GM23338 (cell line): ENCODE measurements around the gene GOLT1B. TPM values are rescaled to one million over a fixed set of nuclear protein-coding genes. Genes with fewer than 3 reads are reported as not detected.

ENCODE experiments used
- ATAC-seq: fragments of 200-7000 bp; cut with Tn5 transposase; 3 replicates; pipeline ENCODE4 v1.9.1; 2020
- DNase-seq: peaks from one replicate; pipeline ENCODE4 v3.0.0-alpha.2; 2015; ENCODE audit warnings: low spot score
- H2AFZ ChIP-seq: fragments of 200-600 bp; sonication (generic); 2 replicates; pipeline ENCODE4 v1.8.0; 2016; ENCODE audit warnings: antibody characterized with exemption, mild to moderate bottlenecking, moderate library complexity
- H3F3A ChIP-seq: fragments of 200-600 bp; sonication (generic); replicated peaks from 2 replicates; pipeline ENCODE4 v1.8.0; 2017; ENCODE audit warnings: antibody characterized with exemption, mixed run types, low read depth
- H3K27ac ChIP-seq: fragments of 200-600 bp; sonication (generic); 2 replicates; pipeline ENCODE4 v1.6.1; 2016; ENCODE audit warnings: low read depth
- H3K27me3 ChIP-seq: fragments of 200-600 bp; sonication (generic); 2 replicates; pipeline ENCODE4 v1.8.0; 2016; ENCODE audit warnings: mild to moderate bottlenecking, mixed run types, moderate library complexity; ENCODE audit not compliant: insufficient read depth
- H3K36me3 ChIP-seq: fragments of 200-600 bp; sonication (generic); 2 replicates; pipeline ENCODE4 v1.8.0; 2016; ENCODE audit warnings: mild to moderate bottlenecking; ENCODE audit not compliant: insufficient read depth
- H3K4me1 ChIP-seq: fragments of 200-600 bp; sonication (generic); 2 replicates; pipeline ENCODE4 v1.8.0; 2016; ENCODE audit warnings: mild to moderate bottlenecking, moderate library complexity; ENCODE audit not compliant: insufficient read depth
- H3K4me2 ChIP-seq: fragments of 200-600 bp; sonication (generic); 2 replicates; pipeline ENCODE4 v1.7.1; 2017; ENCODE audit warnings: mixed run types
- H3K4me3 ChIP-seq: fragments of 200-600 bp; sonication (generic); 2 replicates; pipeline ENCODE4 v1.6.1; 2016; ENCODE audit warnings: mixed run types
- H3K79me2 ChIP-seq: fragments of 200-600 bp; sonication (generic); replicated peaks from 2 replicates; pipeline ENCODE4 v1.8.0; 2017; ENCODE audit warnings: mild to moderate bottlenecking; ENCODE audit not compliant: insufficient read depth
- H3K9me2 ChIP-seq: fragments of 200-600 bp; sonication (generic); 2 replicates; pipeline ENCODE4 v1.8.0; 2017; ENCODE audit not compliant: insufficient read depth
- H4K20me1 ChIP-seq: fragments of 200-600 bp; sonication (generic); replicated peaks from 2 replicates; pipeline ENCODE4 v1.8.0; 2017; ENCODE audit warnings: mild to moderate bottlenecking; ENCODE audit not compliant: insufficient read depth
- H3K27ac Mint-ChIP-seq: 2 replicates; pipeline ENCODE4 v1.8.0; 2020; ENCODE audit warnings: inconsistent platforms, mild to moderate bottlenecking, moderate library complexity, mixed read lengths
- H3K27me3 Mint-ChIP-seq: 3 replicates; pipeline ENCODE4 v1.8.0; 2022; ENCODE audit warnings: low read depth, mild to moderate bottlenecking, moderate library complexity, mixed read lengths, inconsistent platforms; ENCODE audit not compliant: insufficient read depth, poor library complexity
- H3K36me3 Mint-ChIP-seq: 3 replicates; pipeline ENCODE4 v1.8.0; 2021; ENCODE audit warnings: low read depth, mild to moderate bottlenecking, inconsistent platforms, moderate library complexity, mixed read lengths
- H3K4me1 Mint-ChIP-seq: 3 replicates; pipeline ENCODE4 v1.8.0; 2020; ENCODE audit warnings: mild to moderate bottlenecking, inconsistent platforms, mixed read lengths
- H3K4me3 Mint-ChIP-seq: 3 replicates; pipeline ENCODE4 v1.8.0; 2021; ENCODE audit warnings: moderate library complexity, mild to moderate bottlenecking, inconsistent platforms, mixed read lengths
- H3K9me3 Mint-ChIP-seq: 3 replicates; pipeline ENCODE4 v1.8.0; 2020; ENCODE audit warnings: moderate library complexity, mild to moderate bottlenecking, inconsistent platforms, mixed read lengths
- CREB1 ChIP-seq: fragments of 250-450 bp; sonication (Bioruptor Pico); IDR thresholded peaks from 2 replicates; pipeline ENCODE4 v1.5.0; 2020; ENCODE audit warnings: low read depth, mild to moderate bottlenecking, moderate library complexity
- EZH2 ChIP-seq: fragments of 200-600 bp; sonication (generic); IDR thresholded peaks from one replicate; pipeline ENCODE4 v1.8.0; 2017; ENCODE audit warnings: antibody characterized with exemption, mild to moderate bottlenecking, low read depth; ENCODE audit not compliant: unreplicated experiment
- EZH2phosphoT487 ChIP-seq: fragments of 200-600 bp; sonication (generic); IDR thresholded peaks from one replicate; pipeline ENCODE4 v1.8.1; 2018; ENCODE audit warnings: antibody characterized with exemption; ENCODE audit not compliant: unreplicated experiment
- JUNB ChIP-seq: IDR thresholded peaks from one replicate; pipeline ENCODE4 v1.6.1; 2016; ENCODE audit warnings: antibody characterized with exemption; ENCODE audit not compliant: unreplicated experiment
- NANOG ChIP-seq: IDR thresholded peaks from 2 replicates; pipeline ENCODE4 v1.6.1; 2016; ENCODE audit warnings: antibody characterized with exemption, borderline replicate concordance
- POLR2AphosphoS5 ChIP-seq: IDR thresholded peaks from 2 replicates; pipeline ENCODE4 v1.6.1; 2016; ENCODE audit warnings: antibody characterized with exemption, low read depth
- STAT1 ChIP-seq: IDR thresholded peaks from one replicate; pipeline ENCODE4 v1.6.1; 2016; ENCODE audit warnings: antibody characterized with exemption; ENCODE audit not compliant: unreplicated experiment
- ZNF114 ChIP-seq: fragments of 250-450 bp; sonication (Bioruptor Pico); IDR thresholded peaks from 2 replicates; pipeline ENCODE4 v1.5.0; 2020; ENCODE audit warnings: mild to moderate bottlenecking, moderate library complexity
- ZNF331 ChIP-seq: fragments of 250-450 bp; sonication (Bioruptor Pico); IDR thresholded peaks from 2 replicates; pipeline ENCODE4 v1.5.0; 2020; ENCODE audit warnings: low read depth, mild to moderate bottlenecking, moderate library complexity
- polyA plus RNA-seq: library from polyadenylated mRNA; unstranded; fragments of >200 nt; fragmentation: Nextera tagmentation; extraction: Ambion mirVana; gene quantifications from 2 replicates; pipeline ENCODE4 v1.2.1, GENCODE V29; 2016
- total RNA-seq: library from RNA; depleted of rRNA; stranded (reverse); fragments of >200 nt; shearing (Covaris generic); gene quantifications from 2 replicates; pipeline ENCODE4 v1.2.3, GENCODE V29; 2014
- TF ChIP-seq, protein P1 (sequence below), 2 experiments: fragments of 200-600 bp in 1 of 2; sonication (generic) in 1 of 2; conservative IDR thresholded peaks; 2 replicates each; pipeline versions ENCODE4 v1.5.1 to v1.6.1; 2016 to 2017; ENCODE audit warnings: antibody characterized with exemption in 2 of 2, low read depth in 2 of 2, mild to moderate bottlenecking in 2 of 2, moderate library complexity in 1 of 2
- TF ChIP-seq, protein P2 (sequence below): IDR thresholded peaks from 2 replicates; pipeline ENCODE4 v1.6.1; 2016; ENCODE audit warnings: antibody characterized with exemption
- TF ChIP-seq, protein P3 (sequence below): IDR thresholded peaks from one replicate; pipeline ENCODE4 v1.6.1; 2018; ENCODE audit warnings: antibody characterized with exemption; ENCODE audit not compliant: unreplicated experiment

The GOLT1B gene
- total and polyA plus RNA-seq, 2 experiments from 2014 or later, result 24.3 to 41.7 TPM

DNA sequence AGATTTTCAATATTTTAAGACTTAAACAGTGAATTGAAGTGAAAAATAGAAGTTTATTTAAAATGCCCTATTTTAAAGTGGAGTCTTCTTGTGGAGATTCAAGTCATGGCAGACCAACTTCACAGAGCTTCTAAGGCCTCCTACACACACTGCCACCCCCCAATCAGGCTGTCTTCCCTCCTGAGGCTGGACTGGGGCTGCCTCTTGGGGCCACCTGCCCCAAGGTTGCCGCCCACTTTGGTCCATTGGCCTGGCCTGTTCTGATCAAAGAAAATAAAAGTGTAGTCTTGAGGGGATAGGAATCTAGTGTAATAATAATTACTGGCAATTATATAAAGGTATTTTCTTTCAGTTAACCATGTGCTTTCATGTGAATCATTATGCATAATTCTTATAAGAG lies 1.3 kb downstream of the GOLT1B start (continued):
- no peak for TF ChIP-seq EZH2
- TF ChIP-seq, protein P1, sequence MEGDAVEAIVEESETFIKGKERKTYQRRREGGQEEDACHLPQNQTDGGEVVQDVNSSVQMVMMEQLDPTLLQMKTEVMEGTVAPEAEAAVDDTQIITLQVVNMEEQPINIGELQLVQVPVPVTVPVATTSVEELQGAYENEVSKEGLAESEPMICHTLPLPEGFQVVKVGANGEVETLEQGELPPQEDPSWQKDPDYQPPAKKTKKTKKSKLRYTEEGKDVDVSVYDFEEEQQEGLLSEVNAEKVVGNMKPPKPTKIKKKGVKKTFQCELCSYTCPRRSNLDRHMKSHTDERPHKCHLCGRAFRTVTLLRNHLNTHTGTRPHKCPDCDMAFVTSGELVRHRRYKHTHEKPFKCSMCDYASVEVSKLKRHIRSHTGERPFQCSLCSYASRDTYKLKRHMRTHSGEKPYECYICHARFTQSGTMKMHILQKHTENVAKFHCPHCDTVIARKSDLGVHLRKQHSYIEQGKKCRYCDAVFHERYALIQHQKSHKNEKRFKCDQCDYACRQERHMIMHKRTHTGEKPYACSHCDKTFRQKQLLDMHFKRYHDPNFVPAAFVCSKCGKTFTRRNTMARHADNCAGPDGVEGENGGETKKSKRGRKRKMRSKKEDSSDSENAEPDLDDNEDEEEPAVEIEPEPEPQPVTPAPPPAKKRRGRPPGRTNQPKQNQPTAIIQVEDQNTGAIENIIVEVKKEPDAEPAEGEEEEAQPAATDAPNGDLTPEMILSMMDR (conservative IDR thresholded peaks at IDR 0.05; ENCODE audit: low read depth in 2 of 2), result no peak
- no peak for TF ChIP-seq STAT1
- TF ChIP-seq ZNF331 (CRISPR knock-in tag), result no peak
- TF ChIP-seq JUNB, result no peak
- no peak for TF ChIP-seq EZH2phosphoT487
- TF ChIP-seq, protein P2, sequence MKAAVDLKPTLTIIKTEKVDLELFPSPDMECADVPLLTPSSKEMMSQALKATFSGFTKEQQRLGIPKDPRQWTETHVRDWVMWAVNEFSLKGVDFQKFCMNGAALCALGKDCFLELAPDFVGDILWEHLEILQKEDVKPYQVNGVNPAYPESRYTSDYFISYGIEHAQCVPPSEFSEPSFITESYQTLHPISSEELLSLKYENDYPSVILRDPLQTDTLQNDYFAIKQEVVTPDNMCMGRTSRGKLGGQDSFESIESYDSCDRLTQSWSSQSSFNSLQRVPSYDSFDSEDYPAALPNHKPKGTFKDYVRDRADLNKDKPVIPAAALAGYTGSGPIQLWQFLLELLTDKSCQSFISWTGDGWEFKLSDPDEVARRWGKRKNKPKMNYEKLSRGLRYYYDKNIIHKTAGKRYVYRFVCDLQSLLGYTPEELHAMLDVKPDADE, result no peak
- no peak for TF ChIP-seq CREB1 (CRISPR knock-in tag)

DNA sequence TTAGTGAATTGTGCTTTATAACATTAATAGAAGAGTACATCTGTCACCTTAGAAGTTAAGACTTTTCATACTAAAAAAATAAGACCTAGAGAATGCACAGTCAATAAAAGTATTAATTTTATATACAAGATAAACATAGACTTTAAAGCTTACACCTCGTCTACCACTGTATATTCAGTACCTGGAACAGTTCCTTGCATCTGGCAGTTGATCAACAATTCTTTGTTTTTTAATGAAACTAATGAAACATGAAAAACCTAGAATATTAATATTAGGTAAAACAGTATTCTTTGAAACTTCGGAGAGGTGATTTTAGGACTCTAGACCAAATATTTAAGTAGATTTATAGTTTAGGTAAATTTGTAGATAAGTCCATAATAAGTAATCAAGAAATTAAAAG lies 4.3 kb downstream of the GOLT1B start:
- no peaks in the 10 kb centered on the region for H3K9me2 ChIP-seq
- peaks cover 56% of the 10 kb centered on the region for H3K79me2 ChIP-seq
- H2AFZ ChIP-seq, result no peak overlapping the region
- no peaks in the 10 kb centered on the region for H3K27me3 ChIP-seq
- no peak for ATAC-seq
- no peak overlapping the region for H3K27ac Mint-ChIP-seq
- no peak overlapping the region for H3K4me3 ChIP-seq
- H3F3A ChIP-seq, result no peaks in the 10 kb centered on the region
- no peak overlapping the region for H3K4me2 ChIP-seq
- H4K20me1 ChIP-seq, result 0 out of 2 replicates have a peak, but pooled peaks cover 10% of the 10 kb centered on the region
- H3K9me3 Mint-ChIP-seq, result no peaks in the 10 kb centered on the region
- TF ChIP-seq JUNB, result no peak
- H3K36me3 Mint-ChIP-seq, result peaks cover 6% of the 10 kb centered on the region; the same call in 2 of the 3 replicates
- H3K36me3 ChIP-seq, result peaks cover 5% of the 10 kb centered on the region; the same call in 1 of the 2 replicates
- H3K27me3 Mint-ChIP-seq, result no peaks in the 10 kb centered on the region
- H3K4me1 Mint-ChIP-seq, result peaks cover 6% of the 10 kb centered on the region; the same call in 2 of the 3 replicates
- DNase-seq, result no peak
- no peak overlapping the region for H3K27ac ChIP-seq
- H3K4me1 ChIP-seq, result peaks cover 9% of the 10 kb centered on the region
- no peak overlapping the region for H3K4me3 Mint-ChIP-seq

DNA sequence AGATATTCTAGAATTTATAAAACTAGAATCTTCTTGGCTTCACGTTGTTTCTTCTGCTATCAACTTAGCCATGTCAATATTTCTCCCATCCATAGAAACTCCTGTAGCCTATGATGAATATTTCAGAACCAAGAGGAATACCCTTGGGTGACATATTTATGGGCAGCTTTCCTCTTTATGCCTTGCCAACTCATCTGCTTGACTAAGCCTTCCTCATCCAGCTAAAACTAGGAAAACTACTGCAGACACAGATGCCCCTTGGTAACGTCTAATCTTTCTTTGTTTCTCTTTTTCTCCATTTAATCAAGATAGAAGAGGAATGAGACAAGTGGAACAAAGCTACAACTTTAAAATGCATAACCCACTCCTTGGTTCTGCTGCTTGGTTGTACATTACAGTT lies 6.3 kb downstream of the GOLT1B start:
- Mint-ChIP-seq H3K9me3 (no peaks in the 10 kb centered on the region), H3K27me3 (no peaks in the 10 kb centered on the region), H3K27ac (no peak overlapping the region), H3K36me3 (peaks cover 6% of the 10 kb centered on the region; the same call in 2 of the 3 replicates), H3K4me1 (peaks cover 2% of the 10 kb centered on the region; the same call in 2 of the 3 replicates), H3K4me3 (no peak overlapping the region)
- peaks cover 4% of the 10 kb centered on the region for H3K4me1 ChIP-seq
- H3K27me3 ChIP-seq, result no peaks in the 10 kb centered on the region
- H3K36me3 ChIP-seq, result peaks cover 17% of the 10 kb centered on the region
- H3K9me2 ChIP-seq, result no peaks in the 10 kb centered on the region
- no peaks in the 10 kb centered on the region for H3F3A ChIP-seq
- H3K4me2 ChIP-seq, result no peak overlapping the region
- H4K20me1 ChIP-seq, result 0 out of 2 replicates have a peak, but pooled peaks cover 10% of the 10 kb centered on the region
- no peak overlapping the region for H2AFZ ChIP-seq
- no peak overlapping the region for H3K4me3 ChIP-seq
- H3K27ac ChIP-seq, result no peak overlapping the region
- peaks cover 47% of the 10 kb centered on the region for H3K79me2 ChIP-seq
- ATAC-seq (no peak), DNase-seq (no peak)
- TF ChIP-seq EZH2phosphoT487 (no peak), JUNB (no peak), CREB1 (CRISPR knock-in tag) (no peak), POLR2AphosphoS5 (no peak), ZNF114 (CRISPR knock-in tag) (no peak), NANOG (no peak), STAT1 (no peak), EZH2 (no peak), ZNF331 (CRISPR knock-in tag) (no peak)
- TF ChIP-seq, protein P3, sequence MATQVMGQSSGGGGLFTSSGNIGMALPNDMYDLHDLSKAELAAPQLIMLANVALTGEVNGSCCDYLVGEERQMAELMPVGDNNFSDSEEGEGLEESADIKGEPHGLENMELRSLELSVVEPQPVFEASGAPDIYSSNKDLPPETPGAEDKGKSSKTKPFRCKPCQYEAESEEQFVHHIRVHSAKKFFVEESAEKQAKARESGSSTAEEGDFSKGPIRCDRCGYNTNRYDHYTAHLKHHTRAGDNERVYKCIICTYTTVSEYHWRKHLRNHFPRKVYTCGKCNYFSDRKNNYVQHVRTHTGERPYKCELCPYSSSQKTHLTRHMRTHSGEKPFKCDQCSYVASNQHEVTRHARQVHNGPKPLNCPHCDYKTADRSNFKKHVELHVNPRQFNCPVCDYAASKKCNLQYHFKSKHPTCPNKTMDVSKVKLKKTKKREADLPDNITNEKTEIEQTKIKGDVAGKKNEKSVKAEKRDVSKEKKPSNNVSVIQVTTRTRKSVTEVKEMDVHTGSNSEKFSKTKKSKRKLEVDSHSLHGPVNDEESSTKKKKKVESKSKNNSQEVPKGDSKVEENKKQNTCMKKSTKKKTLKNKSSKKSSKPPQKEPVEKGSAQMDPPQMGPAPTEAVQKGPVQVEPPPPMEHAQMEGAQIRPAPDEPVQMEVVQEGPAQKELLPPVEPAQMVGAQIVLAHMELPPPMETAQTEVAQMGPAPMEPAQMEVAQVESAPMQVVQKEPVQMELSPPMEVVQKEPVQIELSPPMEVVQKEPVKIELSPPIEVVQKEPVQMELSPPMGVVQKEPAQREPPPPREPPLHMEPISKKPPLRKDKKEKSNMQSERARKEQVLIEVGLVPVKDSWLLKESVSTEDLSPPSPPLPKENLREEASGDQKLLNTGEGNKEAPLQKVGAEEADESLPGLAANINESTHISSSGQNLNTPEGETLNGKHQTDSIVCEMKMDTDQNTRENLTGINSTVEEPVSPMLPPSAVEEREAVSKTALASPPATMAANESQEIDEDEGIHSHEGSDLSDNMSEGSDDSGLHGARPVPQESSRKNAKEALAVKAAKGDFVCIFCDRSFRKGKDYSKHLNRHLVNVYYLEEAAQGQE, result no peak
- TF ChIP-seq, protein P1 (conservative IDR thresholded peaks at IDR 0.05; ENCODE audit: low read depth in 2 of 2), result no peak
